ENCODE measurements around the gene VAPB. TPM values are rescaled to one million over a fixed set of nuclear protein-coding genes. Genes with fewer than 3 reads are reported as not detected.

Gene VAPB
- total RNA-seq (60.4 TPM), polyA plus RNA-seq (ENCODE audit: insufficient read depth, low read depth, low replicate concordance) (49.3 TPM)
- long read RNA-seq, donor 1, full-length matches to known transcripts: 14 of 28 reads
- long read RNA-seq, donor 1, partial matches to known transcripts: 14 of 28 reads
- long read RNA-seq, donor 1, other reads (novel, unspliced or antisense): 0 of 28 reads
- long read RNA-seq, donor 2, full-length matches to known transcripts: 16 of 16 reads
- long read RNA-seq, donor 2, partial matches to known transcripts: 0 of 16 reads
- long read RNA-seq, donor 2, other reads (novel, unspliced or antisense): 0 of 16 reads
- long read RNA-seq, donor 3, full-length matches to known transcripts: 18 of 18 reads
- long read RNA-seq, donor 3, partial matches to known transcripts: 0 of 18 reads
- long read RNA-seq, donor 3, other reads (novel, unspliced or antisense): 0 of 18 reads
- long read RNA-seq, donor 4, full-length matches to known transcripts: 4 of 4 reads
- long read RNA-seq, donor 4, partial matches to known transcripts: 0 of 4 reads
- long read RNA-seq, donor 4, other reads (novel, unspliced or antisense): 0 of 4 reads
- long read RNA-seq, donor 5: 0 reads
- long read RNA-seq, donor 6, full-length matches to known transcripts: 2 of 2 reads
- long read RNA-seq, donor 6, partial matches to known transcripts: 0 of 2 reads
- long read RNA-seq, donor 6, other reads (novel, unspliced or antisense): 0 of 2 reads
- long read RNA-seq, donor 7, full-length matches to known transcripts: 46 of 71 reads
- long read RNA-seq, donor 7, partial matches to known transcripts: 0 of 71 reads
- long read RNA-seq, donor 7, other reads (novel, unspliced or antisense): 25 of 71 reads
- long read RNA-seq, donor 8, full-length matches to known transcripts: 11 of 11 reads
- long read RNA-seq, donor 8, partial matches to known transcripts: 0 of 11 reads
- long read RNA-seq, donor 8, other reads (novel, unspliced or antisense): 0 of 11 reads
- long read RNA-seq, donor 9, full-length matches to known transcripts: 5 of 5 reads
- long read RNA-seq, donor 9, partial matches to known transcripts: 0 of 5 reads
- long read RNA-seq, donor 9, other reads (novel, unspliced or antisense): 0 of 5 reads
- long read RNA-seq, donor 10, full-length matches to known transcripts: 11 of 11 reads
- long read RNA-seq, donor 10, partial matches to known transcripts: 0 of 11 reads
- long read RNA-seq, donor 10, other reads (novel, unspliced or antisense): 0 of 11 reads

GRCh38 chr20:58388882-58389323 lies at the start of gene VAPB:
Gene VAPB, plus strand, starts transcription at chr20:58389229. Its CDS starts 231 bp downstream, at chr20:58389460.
- DNase-seq (peak; percentile 96 to 99 (median 97)), FAIRE-seq (no peak)
- TF ChIP-seq, protein P1, sequence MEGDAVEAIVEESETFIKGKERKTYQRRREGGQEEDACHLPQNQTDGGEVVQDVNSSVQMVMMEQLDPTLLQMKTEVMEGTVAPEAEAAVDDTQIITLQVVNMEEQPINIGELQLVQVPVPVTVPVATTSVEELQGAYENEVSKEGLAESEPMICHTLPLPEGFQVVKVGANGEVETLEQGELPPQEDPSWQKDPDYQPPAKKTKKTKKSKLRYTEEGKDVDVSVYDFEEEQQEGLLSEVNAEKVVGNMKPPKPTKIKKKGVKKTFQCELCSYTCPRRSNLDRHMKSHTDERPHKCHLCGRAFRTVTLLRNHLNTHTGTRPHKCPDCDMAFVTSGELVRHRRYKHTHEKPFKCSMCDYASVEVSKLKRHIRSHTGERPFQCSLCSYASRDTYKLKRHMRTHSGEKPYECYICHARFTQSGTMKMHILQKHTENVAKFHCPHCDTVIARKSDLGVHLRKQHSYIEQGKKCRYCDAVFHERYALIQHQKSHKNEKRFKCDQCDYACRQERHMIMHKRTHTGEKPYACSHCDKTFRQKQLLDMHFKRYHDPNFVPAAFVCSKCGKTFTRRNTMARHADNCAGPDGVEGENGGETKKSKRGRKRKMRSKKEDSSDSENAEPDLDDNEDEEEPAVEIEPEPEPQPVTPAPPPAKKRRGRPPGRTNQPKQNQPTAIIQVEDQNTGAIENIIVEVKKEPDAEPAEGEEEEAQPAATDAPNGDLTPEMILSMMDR (IDR thresholded peaks at IDR 0.05; ENCODE audit: borderline replicate concordance, extremely low read depth, insufficient read depth): no peak
- Histone ChIP-seq H3K4me3 (ENCODE audit: low read length in 3 of 3) (peak within 1 kb of the TSS; percentile 85 to 91 (median 86)), H3K36me3 (ENCODE audit: control insufficient read depth in 2 of 3, insufficient read depth in 3 of 3, low read length in 3 of 3) (peaks cover 0 to 9% (median 6%) of the 10 kb centered on the region in 3 donors), H3K4me1 (ENCODE audit: control insufficient read depth in 2 of 3, insufficient read depth in 2 of 3, low read depth in 1 of 3, low read length in 3 of 3) (peaks cover 3 to 16% (median 8%) of the 10 kb centered on the region in 3 donors), H3K27me3 (ENCODE audit: control insufficient read depth, insufficient read depth, low read length) (no peaks in the 10 kb centered on the region), H3K9me3 (ENCODE audit: control insufficient read depth in 2 of 3, insufficient read depth in 1 of 3, low read length in 3 of 3) (no peaks in the 10 kb centered on the region), H3K27ac (ENCODE audit: low read depth in 2 of 2, low read length in 2 of 2) (peak within 1 kb of the TSS; percentile 92 to 94), H3K9ac (ENCODE audit: low read length in 3 of 3) (peak within 1 kb of the TSS; percentile 75 to 91 (median 81))
- intact Hi-C loops (cut with DNase I): no loop called here

DNA sequence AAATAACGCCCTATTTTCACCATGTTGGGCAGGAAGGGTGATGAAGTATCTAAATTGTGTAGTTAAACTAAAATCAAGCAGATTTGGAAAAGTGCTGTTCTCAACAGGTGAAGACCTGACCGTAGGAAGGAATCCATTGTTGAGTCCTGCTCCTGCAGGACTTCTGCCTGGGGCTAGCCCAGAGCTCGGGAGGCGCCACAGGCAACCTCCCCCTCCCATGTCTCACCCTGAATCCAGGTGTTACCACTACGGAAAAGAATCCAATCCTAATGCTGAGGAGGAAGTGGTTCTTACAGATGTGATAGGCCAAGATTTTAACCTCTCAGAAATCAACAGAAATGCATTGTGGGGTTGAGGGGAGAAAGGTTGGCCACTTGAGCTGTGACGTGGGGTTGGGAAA lies 49.3 kb upstream of the VAPB start:
- Histone ChIP-seq H3K36me3 (ENCODE audit: control insufficient read depth in 2 of 3, insufficient read depth in 3 of 3, low read length in 3 of 3) (peaks cover 0 to 1% (median 0%) of the 10 kb centered on the region in 3 donors), H3K4me1 (ENCODE audit: control insufficient read depth in 2 of 3, insufficient read depth in 2 of 3, low read depth in 1 of 3, low read length in 3 of 3) (peaks cover 0 to 3% (median 0%) of the 10 kb centered on the region in 3 donors), H3K27me3 (ENCODE audit: control insufficient read depth, insufficient read depth, low read length) (no peaks in the 10 kb centered on the region), H3K27ac (ENCODE audit: low read depth in 2 of 2, low read length in 2 of 2) (no peak overlapping the region), H3K9ac (ENCODE audit: low read length in 3 of 3) (no peak overlapping the region), H3K4me3 (ENCODE audit: low read length in 3 of 3) (no peak overlapping the region), H3K9me3 (ENCODE audit: control insufficient read depth in 2 of 3, insufficient read depth in 1 of 3, low read length in 3 of 3) (no peaks in the 10 kb centered on the region)
- FAIRE-seq (no peak), DNase-seq (no peak)
- TF ChIP-seq, protein P1 (IDR thresholded peaks at IDR 0.05; ENCODE audit: borderline replicate concordance, extremely low read depth, insufficient read depth): no peak
- intact Hi-C loops (cut with DNase I): no loop called here

DNA sequence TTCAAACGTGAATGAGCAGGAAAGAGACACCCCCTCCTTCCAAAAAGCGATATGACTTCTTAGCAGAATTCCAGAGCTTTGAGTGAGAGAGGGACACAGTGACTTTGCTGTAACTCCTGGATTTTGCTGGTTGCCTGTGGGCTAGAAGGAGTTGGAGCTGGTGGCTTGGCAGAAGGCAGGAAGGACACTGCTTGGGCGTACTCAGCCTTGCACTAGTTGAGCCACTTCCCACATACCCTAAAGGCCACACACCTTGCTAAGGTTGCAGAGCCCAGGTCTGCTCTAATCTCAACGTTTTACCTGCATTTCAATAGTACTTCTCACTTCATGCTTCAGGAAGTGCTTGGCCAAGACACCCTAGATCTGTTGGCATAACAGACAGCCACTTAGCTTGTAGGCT lies 48.9 kb upstream of the VAPB start:
- Histone ChIP-seq H3K4me3 (ENCODE audit: low read length in 3 of 3) (no peak overlapping the region), H3K27me3 (ENCODE audit: control insufficient read depth, insufficient read depth, low read length) (no peaks in the 10 kb centered on the region), H3K36me3 (ENCODE audit: control insufficient read depth in 2 of 3, insufficient read depth in 3 of 3, low read length in 3 of 3) (peaks cover 0 to 3% (median 0%) of the 10 kb centered on the region in 3 donors), H3K4me1 (ENCODE audit: control insufficient read depth in 2 of 3, insufficient read depth in 2 of 3, low read depth in 1 of 3, low read length in 3 of 3) (peaks cover 0 to 3% (median 0%) of the 10 kb centered on the region in 3 donors), H3K9me3 (ENCODE audit: control insufficient read depth in 2 of 3, insufficient read depth in 1 of 3, low read length in 3 of 3) (no peaks in the 10 kb centered on the region), H3K9ac (ENCODE audit: low read length in 3 of 3) (no peak overlapping the region), H3K27ac (ENCODE audit: low read depth in 2 of 2, low read length in 2 of 2) (no peak overlapping the region)
- intact Hi-C loops (cut with DNase I): no loop called here
- FAIRE-seq: no peak
- TF ChIP-seq, protein P1 (IDR thresholded peaks at IDR 0.05; ENCODE audit: borderline replicate concordance, extremely low read depth, insufficient read depth): no peak
- DNase-seq: no peak
